SK-N-SH (cell line): Measurements from ENCODE around the gene AZIN2. TPM values are rescaled to one million over a fixed set of nuclear protein-coding genes. Genes with fewer than 3 reads are reported as not detected.

Source experiments
- CTCF ChIA-PET: fragments of 300-600, 350-600 bp; formaldehyde crosslinking; extraction: SDS; loops from one replicate; lab custom pipeline; 2021; lab: Yijun Ruan, JAX
- POLR2A ChIA-PET: fragments of 350-600 bp; sonication (Branson Sonifier 250); formaldehyde crosslinking; extraction: SDS; loops from one replicate; lab custom pipeline; 2020; ENCODE audit warnings: antibody characterized with exemption, inconsistent platforms; lab: Yijun Ruan, JAX
- DNase-seq: peaks from one replicate; pipeline ENCODE4 v3.0.0; 2012
- H2AFZ ChIP-seq: fragments of 200-600 bp; sonication (generic); 2 replicates; pipeline ENCODE4 v1.8.1; 2016; ENCODE audit warnings: antibody characterized with exemption, mild to moderate bottlenecking, low read depth
- H3F3A ChIP-seq: fragments of 200-600 bp; sonication (generic); replicated peaks from 2 replicates; pipeline ENCODE3; 2016; ENCODE audit warnings: antibody characterized with exemption, mild to moderate bottlenecking; ENCODE audit not compliant: insufficient read depth
- H3K27ac ChIP-seq, 2 experiments: fragments of 200-500 bp in 1 of 2; fragments of 200-600 bp in 1 of 2; sonication (Bioruptor generic) in 1 of 2; sonication (generic), shearing (Covaris generic) in 1 of 2; 2 replicates each; pipeline versions ENCODE4 v1.5.1 to v1.6.1; 2014 to 2016; ENCODE audit warnings: low read depth in 2 of 2, inconsistent platforms in 1 of 2, low read length in 1 of 2, mild to moderate bottlenecking in 1 of 2, mixed read lengths in 1 of 2
- H3K27me3 ChIP-seq: fragments of 200-600 bp; sonication (generic), shearing (Covaris generic); 2 replicates; pipeline ENCODE4 v1.6.1; 2016; ENCODE audit warnings: mixed run types; ENCODE audit not compliant: insufficient read depth
- H3K36me3 ChIP-seq, 2 experiments: fragments of 200-500 bp in 1 of 2; fragments of 200-600 bp in 1 of 2; sonication (Bioruptor generic) in 1 of 2; sonication (generic) in 1 of 2; replicated peaks in 1 of 2; 2 replicates each; pipeline versions ENCODE3 to v1.5.1; 2014 to 2016; ENCODE audit warnings: low read length in 1 of 2, mild to moderate bottlenecking in 1 of 2; ENCODE audit not compliant: insufficient read depth in 2 of 2, control insufficient read depth in 1 of 2
- H3K4me1 ChIP-seq, 2 experiments: fragments of 200-500 bp in 1 of 2; fragments of 200-600 bp in 1 of 2; sonication (Bioruptor generic) in 1 of 2; sonication (generic), shearing (Covaris generic) in 1 of 2; 2 replicates each; pipeline versions ENCODE4 v1.5.1 to v1.6.1; 2014 to 2016; ENCODE audit warnings: low read depth in 1 of 2, low read length in 1 of 2, mixed run types in 1 of 2; ENCODE audit not compliant: insufficient read depth in 2 of 2, control insufficient read depth in 1 of 2
- H3K4me2 ChIP-seq: fragments of 200-600 bp; sonication (generic), shearing (Covaris generic); 2 replicates; pipeline ENCODE4 v1.6.1; 2017; ENCODE audit warnings: mixed run types
- H3K4me3 ChIP-seq, 2 experiments: fragments of 200-500 bp in 1 of 2; fragments of 200-600 bp in 1 of 2; sonication (Bioruptor generic) in 1 of 2; sonication (generic), shearing (Covaris generic) in 1 of 2; 2 replicates each; pipeline versions ENCODE4 v1.5.1 to v1.8.1; 2014 to 2016; ENCODE audit warnings: low read depth in 2 of 2, inconsistent platforms in 1 of 2, low read length in 1 of 2, mild to moderate bottlenecking in 1 of 2, mixed read lengths in 1 of 2, moderate library complexity in 1 of 2
- H3K79me2 ChIP-seq: fragments of 200-600 bp; sonication (generic); 2 replicates; pipeline ENCODE4 v1.8.1; 2017; ENCODE audit warnings: mild to moderate bottlenecking; ENCODE audit not compliant: insufficient read depth
- H3K9ac ChIP-seq: fragments of 200-600 bp; sonication (generic); 2 replicates; pipeline ENCODE4 v1.6.1; 2017; ENCODE audit warnings: mixed run types
- H3K9me2 ChIP-seq: fragments of 200-600 bp; sonication (generic); 2 replicates; pipeline ENCODE4 v1.6.1; 2017; ENCODE audit warnings: mixed run types
- H3K9me3 ChIP-seq: fragments of 200-600 bp; sonication (generic); 2 replicates; pipeline ENCODE4 v1.6.1; 2017; ENCODE audit warnings: mixed run types, mild to moderate bottlenecking, moderate library complexity
- H4K20me1 ChIP-seq: fragments of 200-600 bp; sonication (generic); 2 replicates; pipeline ENCODE4 v1.6.1; 2017; ENCODE audit warnings: mild to moderate bottlenecking, mixed run types; ENCODE audit not compliant: insufficient read depth
- CHD2 ChIP-seq: fragments of 150-350 bp; IDR thresholded peaks from 2 replicates; pipeline ENCODE4 v1.6.1; 2018; ENCODE audit warnings: low read length; ENCODE audit not compliant: partially characterized antibody
- EZH2phosphoT487 ChIP-seq: fragments of 200-600 bp; sonication (generic); IDR thresholded peaks from 2 replicates; pipeline ENCODE4 v1.6.1; 2017; ENCODE audit warnings: low read depth, mixed run types, mild to moderate bottlenecking, antibody characterized with exemption, moderate library complexity, borderline replicate concordance
- FOSL2 ChIP-seq: IDR thresholded peaks from 2 replicates; pipeline ENCODE4 v1.4.0; 2012; ENCODE audit warnings: low read depth, mild to moderate bottlenecking, moderate library complexity, borderline replicate concordance
- FOXM1 ChIP-seq: IDR thresholded peaks from 2 replicates; pipeline ENCODE4 v1.4.0; 2012; ENCODE audit warnings: low read depth, mild to moderate bottlenecking
- IRF3 ChIP-seq: fragments of 150-350 bp; IDR thresholded peaks from 2 replicates; pipeline ENCODE4 v1.6.1; 2016; ENCODE audit warnings: mild to moderate bottlenecking, low read depth, low read length
- JUND ChIP-seq: IDR thresholded peaks from 2 replicates; pipeline ENCODE4 v1.4.0; 2012
- MAX ChIP-seq: IDR thresholded peaks from 2 replicates; pipeline ENCODE4 v1.4.0; 2012; ENCODE audit warnings: low read depth
- MEF2A ChIP-seq: IDR thresholded peaks from 2 replicates; pipeline ENCODE4 v1.4.0; 2012; ENCODE audit warnings: low read depth, borderline replicate concordance
- PBX3 ChIP-seq: IDR thresholded peaks from 2 replicates; pipeline ENCODE4; 2012
- POLR2AphosphoS5 ChIP-seq: IDR thresholded peaks from 2 replicates; pipeline ENCODE4 v1.6.1; 2012; ENCODE audit warnings: low read depth, low read length
- RFX5 ChIP-seq: IDR thresholded peaks from 2 replicates; pipeline ENCODE4 v1.6.1; 2012; ENCODE audit warnings: mild to moderate bottlenecking, improper control_type of control experiment, low read length
- RXRA ChIP-seq: IDR thresholded peaks from 2 replicates; pipeline ENCODE4 v1.4.0; 2012; ENCODE audit warnings: low read depth, mild to moderate bottlenecking, borderline replicate concordance
- TAF1 ChIP-seq: IDR thresholded peaks from 2 replicates; pipeline ENCODE4 v1.6.1; 2012; ENCODE audit warnings: low read depth, mild to moderate bottlenecking, low read length, moderate library complexity, borderline replicate concordance
- TEAD4 ChIP-seq: IDR thresholded peaks from 2 replicates; pipeline ENCODE4 v1.4.0; 2012; ENCODE audit warnings: mild to moderate bottlenecking, borderline replicate concordance; ENCODE audit not compliant: insufficient read depth
- USF1 ChIP-seq: IDR thresholded peaks from 2 replicates; pipeline ENCODE4 v1.4.0; 2012; ENCODE audit warnings: low read depth, borderline replicate concordance
- USF2 ChIP-seq: fragments of 150-350 bp; IDR thresholded peaks from 2 replicates; pipeline ENCODE4 v1.6.1; 2017; ENCODE audit warnings: antibody characterized with exemption, low read length, low read depth, borderline replicate concordance
- WGBS: methylation state at CpG from one replicate; pipeline ENCODE4 v1.1.6; 2017; ENCODE audit warnings: low lambda C conversion rate; 5-methylcytosine and 5-hydroxymethylcytosine counted together
- polyA plus RNA-seq, 3 experiments: library from polyadenylated mRNA; depleted of rRNA; stranded (reverse); fragments of >200 nt; gene quantifications; 2 replicates each; pipeline ENCODE4 v1.2.3, GENCODE V29; 2012

AZIN2 gene
- polyA plus RNA-seq, 1 of the 3 experiments (the other 2 are of a cell fraction): 17.8 TPM

GRCh38 chr1:33047290-33047689, 33.7 kb upstream of the AZIN2 start:
- H3K27ac ChIP-seq: no peak overlapping the region; a peak in 1 of 4 replicates
- H3K36me3 ChIP-seq: no peaks in the 10 kb centered on the region
- H3F3A ChIP-seq: peaks cover 7% of the 10 kb centered on the region
- H3K9me2 ChIP-seq: no peaks in the 10 kb centered on the region
- H3K9me3 ChIP-seq: no peaks in the 10 kb centered on the region
- DNase-seq: no peak
- no peak overlapping the region for H2AFZ ChIP-seq
- H3K4me3 ChIP-seq: no peak overlapping the region
- H3K4me2 ChIP-seq: no peak overlapping the region
- H3K9ac ChIP-seq: no peak overlapping the region
- no peaks in the 10 kb centered on the region for H3K27me3 ChIP-seq
- WGBS: 94% methylated on average over 2 of the region's 2 CpGs
- H4K20me1 ChIP-seq: no peaks in the 10 kb centered on the region
- TF ChIP-seq FOXM1 (no peak), USF2 (no peak), POLR2AphosphoS5 (no peak), EZH2phosphoT487 (no peak), RFX5 (no peak), RXRA (no peak), TAF1 (no peak), PBX3 (no peak), CHD2 (no peak), USF1 (no peak), TEAD4 (no peak), MEF2A (no peak), IRF3 (no peak)
- POLR2A ChIA-PET: no interaction called here
- no peaks in the 10 kb centered on the region for H3K79me2 ChIP-seq
- CTCF ChIA-PET: interaction anchor here (0.7 to 3.6 kb wide), 5 partner anchors 9 to 114 kb away, joined by 3 to 15 read pairs (median 4); no protein-coding TSS in a partner anchor
- peaks cover 0 to 13% of the 10 kb centered on the region in 2 experiments; a peak in 1 of 4 replicates for H3K4me1 ChIP-seq

- POLR2A ChIA-PET: no interaction called here
Observed at GRCh38 chr1:33047839-33048305, 33.1 kb upstream of the AZIN2 start.

More at GRCh38 chr1:33047839-33048305, 33.1 kb upstream of the AZIN2 start:
- Histone ChIP-seq H3K4me3 (no peak overlapping the region), H3K36me3 (no peaks in the 10 kb centered on the region), H2AFZ (no peak overlapping the region), H3K4me2 (no peak overlapping the region), H3F3A (peaks cover 7% of the 10 kb centered on the region), H3K9me2 (no peaks in the 10 kb centered on the region), H3K9ac (no peak overlapping the region), H3K4me1 (peaks cover 0 to 13% of the 10 kb centered on the region in 2 experiments; a peak in 1 of 4 replicates), H3K9me3 (no peaks in the 10 kb centered on the region), H3K79me2 (no peaks in the 10 kb centered on the region), H4K20me1 (no peaks in the 10 kb centered on the region), H3K27ac (peak overlapping the region in 1 of 2 experiments; percentile 31; a peak in 1 of 4 replicates), H3K27me3 (no peaks in the 10 kb centered on the region)
- DNase-seq: no peak
- CTCF ChIA-PET: interaction anchor here (0.9 to 3.6 kb wide), 4 partner anchors 8 to 114 kb away, joined by 3 to 15 read pairs (median 7); no protein-coding TSS in a partner anchor
- TF ChIP-seq JUND (0 out of 2 replicates have a peak, but pooled peaks have one; percentile 26), EZH2phosphoT487 (no peak), MAX (no peak), MEF2A (no peak), FOSL2 (peak; percentile 37; the same call in 1 of the 2 replicates)
- 70% methylated on average over 2 of the region's 2 CpGs for WGBS
